RWPE1 (cell line): ENCODE data around the gene SYNGR3.

ENCODE experiments used
- CTCF ChIA-PET: fragments of 350-600 bp; sonication (Branson Sonifier 250); formaldehyde crosslinking; extraction: SDS; loops from one replicate; lab custom pipeline; 2021; lab: Yijun Ruan, JAX
- POLR2A ChIA-PET: fragments of 400-600 bp; formaldehyde crosslinking; extraction: SDS; loops from one replicate; lab custom pipeline; 2020; ENCODE audit warnings: antibody characterized with exemption; ENCODE audit not compliant: low non-redundant PET; lab: Yijun Ruan, JAX
- DNase-seq: peaks from one replicate; pipeline ENCODE4 v3.0.0; 2012; ENCODE audit warnings: low spot score
- H3K27ac ChIP-seq: fragments of 450-650 bp; 2 replicates; pipeline ENCODE4 v1.5.1; 2017
- CTCF ChIP-seq: fragments of 450-650 bp; conservative IDR thresholded peaks from 2 replicates; pipeline ENCODE4 v1.5.1; 2017; ENCODE audit warnings: low read depth, mild to moderate bottlenecking

Gene SYNGR3

GRCh38 chr16:1964506-1965395 is 25.0 kb upstream of the SYNGR3 start, which contains the start of gene RPS2:
Gene RPS2 (minus strand): TSS chr16:1964826. CDS start chr16:1964625, 201 bp downstream.
- peak within 1 kb of the TSS; percentile 94 for H3K27ac ChIP-seq
- ChIA-PET POLR2A (interaction anchor here (0.5 to 1.9 kb wide), 8 partner anchors 13 to 82 kb away, joined by 3 to 8 read pairs (median 3); partner anchors contain the start of gene GFER), CTCF (interaction anchor here (0.7 kb wide), 1 partner anchor 46 kb away, joined by 3 read pairs; no protein-coding TSS in a partner anchor)
- no peak for TF ChIP-seq CTCF
- peak; percentile 98 for DNase-seq

DNA sequence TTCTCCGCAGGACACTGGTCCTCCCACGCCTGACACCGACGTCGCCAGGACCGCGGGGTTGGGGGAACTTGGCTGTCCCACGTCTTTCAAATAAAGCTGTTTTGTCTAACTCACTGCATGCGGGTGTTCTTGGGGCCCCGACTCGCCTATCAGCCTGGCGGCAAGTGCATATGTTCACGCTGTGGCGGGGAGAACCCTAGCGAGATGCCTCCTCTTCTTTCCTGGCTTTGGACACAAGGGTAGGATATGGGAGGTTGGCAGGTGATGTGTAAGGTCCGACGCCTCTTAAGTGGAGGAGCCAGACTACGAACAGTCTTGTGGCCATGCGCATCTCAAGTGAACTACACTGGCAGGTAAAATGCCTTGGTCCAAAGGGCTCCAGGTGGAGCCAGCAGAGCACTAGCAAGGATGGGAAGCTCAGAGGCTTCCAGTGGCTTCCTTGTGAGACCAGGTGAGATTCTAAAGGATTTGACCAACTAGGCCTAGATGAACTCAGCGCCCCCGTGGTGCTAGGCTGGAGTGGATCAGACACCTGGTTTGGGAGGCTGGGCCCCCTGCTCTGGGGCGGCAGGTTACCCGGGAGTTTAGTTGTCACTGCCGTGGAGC is 24.3 kb upstream of the SYNGR3 start:
- no peak for DNase-seq
- POLR2A ChIA-PET = interaction anchor here (0.5 to 1.9 kb wide), 6 partner anchors 13 to 82 kb away, joined by 3 to 8 read pairs (median 3); partner anchors contain the start of gene GFER
- CTCF ChIA-PET = interaction anchor here (0.6 to 0.7 kb wide), 2 partner anchors 29 to 46 kb away, joined by 3 read pairs; no protein-coding TSS in a partner anchor
- TF ChIP-seq CTCF = no peak
- H3K27ac ChIP-seq = peak overlapping the region; percentile 94

- peak within 1 kb of the TSS; percentile 94 for H3K27ac ChIP-seq
- TF ChIP-seq CTCF = no peak
- no peak for DNase-seq
- CTCF ChIA-PET = interaction anchor here (0.6 kb wide), 2 partner anchors 37 to 120 kb away, joined by 3 to 5 read pairs; no protein-coding TSS in a partner anchor
- POLR2A ChIA-PET = interaction anchor here (0.7 kb wide), 1 partner anchor 10 kb away, joined by 3 read pairs; no protein-coding TSS in a partner anchor
Observed at GRCh38 chr16:1966460-1966859, 23.3 kb upstream of the SYNGR3 start, which contains the start of gene RNF151. Gene RNF151 (plus strand): TSS chr16:1966856. CDS start chr16:1966882, 26 bp downstream.

- TF ChIP-seq CTCF = no peak
- DNase-seq = no peak
- CTCF ChIA-PET = no interaction called here
- POLR2A ChIA-PET = no interaction called here
- peak overlapping the region; percentile 94 for H3K27ac ChIP-seq
Observed at GRCh38 chr16:1968146-1968953, 21.4 kb upstream of the SYNGR3 start.

GRCh38 chr16:1971796-1972489 is 17.8 kb upstream of the SYNGR3 start, which contains the start of gene TBL3:
Gene TBL3 (plus strand): TSS chr16:1972053. CDS start chr16:1972165, 112 bp downstream.
- TF ChIP-seq CTCF = no peak
- peak within 1 kb of the TSS; percentile 94 for H3K27ac ChIP-seq
- DNase-seq = peak; percentile 88
- ChIA-PET POLR2A (no interaction called here), CTCF (no interaction called here)
